Gastrocnemius medialis (tissue), 4 donors: Measurements from ENCODE around the gene TLE1.

Experiments used
- POLR2A ChIP-seq, 2 donors: fragments of 450-650 bp; IDR thresholded peaks; one replicate each; pipeline ENCODE4 v1.6.1; 2017; ENCODE audit warnings: antibody characterized with exemption in 2 of 2, mild to moderate bottlenecking in 2 of 2, moderate library complexity in 2 of 2
- TF ChIP-seq, protein P1 (sequence below), 5 experiments: fragments of 450-650 bp in 3 of 5; fragments of 200-600 bp in 2 of 5; sonication (generic) in 2 of 5; IDR thresholded peaks in 4 of 5; conservative IDR thresholded peaks in 1 of 5; 1 replicate in 4 of 5; 2 replicates in 1 of 5; pipeline ENCODE4 v1.5.1; 2016 to 2019; ENCODE audit warnings: antibody characterized with exemption in 5 of 5, mild to moderate bottlenecking in 3 of 5, moderate library complexity in 3 of 5

DNA sequence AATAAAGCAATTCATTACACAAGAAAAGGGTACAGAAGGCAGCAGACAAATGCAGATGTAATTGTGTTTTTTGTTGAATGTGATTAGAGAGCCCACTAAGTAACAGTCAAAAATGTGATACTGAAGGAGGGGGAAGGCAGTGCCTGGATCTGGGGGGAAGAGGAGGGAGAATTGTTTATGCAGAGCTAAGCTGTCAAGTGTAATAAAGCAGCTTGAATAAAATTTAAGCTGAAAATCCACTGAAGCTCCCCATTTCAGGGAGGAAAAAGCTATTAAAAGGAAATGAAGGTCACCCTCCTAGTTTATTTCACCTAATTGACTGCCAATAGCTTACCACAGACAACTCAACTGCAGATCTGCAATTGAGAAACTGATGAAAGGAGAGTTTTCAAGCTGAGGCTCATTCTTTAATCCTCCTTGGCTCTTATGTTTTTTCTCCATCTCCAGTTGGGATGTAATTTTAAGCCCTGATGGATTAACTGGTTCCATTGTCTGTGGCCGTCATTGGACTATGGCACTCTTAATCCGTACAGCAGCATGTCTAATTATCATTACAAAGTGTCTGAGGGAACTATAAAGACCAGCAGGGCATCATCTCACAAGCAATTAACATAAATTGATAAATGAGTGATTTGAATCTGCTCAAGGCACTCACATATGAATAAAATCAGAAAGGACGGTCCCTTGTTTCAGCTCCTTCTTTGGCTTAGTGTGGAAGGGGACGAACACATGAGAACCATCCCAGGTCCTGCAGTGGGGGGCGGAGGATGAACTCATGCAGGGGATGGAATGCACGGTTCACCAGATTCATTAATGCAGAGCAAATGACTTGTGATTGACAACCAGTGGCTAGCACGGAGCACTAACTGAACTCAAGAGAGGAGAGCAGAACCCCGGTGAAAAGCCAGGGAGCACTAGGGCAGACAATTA is 38.5 kb downstream of the TLE1 start:
- TF ChIP-seq, protein P1, sequence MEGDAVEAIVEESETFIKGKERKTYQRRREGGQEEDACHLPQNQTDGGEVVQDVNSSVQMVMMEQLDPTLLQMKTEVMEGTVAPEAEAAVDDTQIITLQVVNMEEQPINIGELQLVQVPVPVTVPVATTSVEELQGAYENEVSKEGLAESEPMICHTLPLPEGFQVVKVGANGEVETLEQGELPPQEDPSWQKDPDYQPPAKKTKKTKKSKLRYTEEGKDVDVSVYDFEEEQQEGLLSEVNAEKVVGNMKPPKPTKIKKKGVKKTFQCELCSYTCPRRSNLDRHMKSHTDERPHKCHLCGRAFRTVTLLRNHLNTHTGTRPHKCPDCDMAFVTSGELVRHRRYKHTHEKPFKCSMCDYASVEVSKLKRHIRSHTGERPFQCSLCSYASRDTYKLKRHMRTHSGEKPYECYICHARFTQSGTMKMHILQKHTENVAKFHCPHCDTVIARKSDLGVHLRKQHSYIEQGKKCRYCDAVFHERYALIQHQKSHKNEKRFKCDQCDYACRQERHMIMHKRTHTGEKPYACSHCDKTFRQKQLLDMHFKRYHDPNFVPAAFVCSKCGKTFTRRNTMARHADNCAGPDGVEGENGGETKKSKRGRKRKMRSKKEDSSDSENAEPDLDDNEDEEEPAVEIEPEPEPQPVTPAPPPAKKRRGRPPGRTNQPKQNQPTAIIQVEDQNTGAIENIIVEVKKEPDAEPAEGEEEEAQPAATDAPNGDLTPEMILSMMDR (IDR thresholded peaks at IDR 0.05 in 4 of 5, conservative IDR thresholded peaks at IDR 0.05 in 1 of 5): no peak
- no peak for TF ChIP-seq POLR2A (IDR thresholded peaks at IDR 0.05)
